ENCODE measurements around the gene UBE3D. TPM values are rescaled to one million over a fixed set of nuclear protein-coding genes. Genes with fewer than 3 reads are reported as not detected.

Gene UBE3D
- total RNA-seq, 1 experiment from 2014 or later, result 9.5 TPM

GRCh38 chr6:83092756-83093399, 27.2 kb upstream of the UBE3D start:
- CTCF ChIA-PET, result no interaction called here

GRCh38 chr6:83086751-83087150, 21.1 kb upstream of the UBE3D start:
- CTCF ChIA-PET, result no interaction called here
- Mint-ChIP-seq H3K9me3 (ENCODE audit: low read depth, unreplicated experiment) (no peaks in the 10 kb centered on the region), H3K27me3 (ENCODE audit: unreplicated experiment) (no peaks in the 10 kb centered on the region), H3K4me3 (ENCODE audit: low read depth, unreplicated experiment) (no peak overlapping the region), H3K4me1 (ENCODE audit: low read depth, unreplicated experiment) (no peaks in the 10 kb centered on the region), H3K36me3 (ENCODE audit: insufficient read depth, unreplicated experiment) (no peaks in the 10 kb centered on the region), H3K27ac (ENCODE audit: unreplicated experiment) (no peak overlapping the region)
- no peak for DNase-seq
- no TSS peak for BruUV-seq (replicated peaks)
- no peak for TF ChIP-seq CTCF (IDR thresholded peaks at IDR 0.05; ENCODE audit: unreplicated experiment)
- intact Hi-C loops (cut with micrococcal nuclease; ENCODE audit: unreplicated experiment), result no loop called here

More at GRCh38 chr6:83092756-83093399, 27.2 kb upstream of the UBE3D start:
- Mint-ChIP-seq H3K9me3 (ENCODE audit: low read depth, unreplicated experiment) (peaks cover 2% of the 10 kb centered on the region), H3K4me1 (ENCODE audit: low read depth, unreplicated experiment) (no peaks in the 10 kb centered on the region), H3K27me3 (ENCODE audit: unreplicated experiment) (no peaks in the 10 kb centered on the region), H3K36me3 (ENCODE audit: insufficient read depth, unreplicated experiment) (no peaks in the 10 kb centered on the region), H3K27ac (ENCODE audit: unreplicated experiment) (no peak overlapping the region), H3K4me3 (ENCODE audit: low read depth, unreplicated experiment) (no peak overlapping the region)
- intact Hi-C loops (cut with micrococcal nuclease; ENCODE audit: unreplicated experiment), result no loop called here
- TF ChIP-seq CTCF (IDR thresholded peaks at IDR 0.05; ENCODE audit: unreplicated experiment), result no peak
- DNase-seq, result no peak
- no TSS peak for BruUV-seq (replicated peaks)

- Mint-ChIP-seq H3K4me3 (ENCODE audit: low read depth, unreplicated experiment) (no peak overlapping the region), H3K36me3 (ENCODE audit: insufficient read depth, unreplicated experiment) (no peaks in the 10 kb centered on the region), H3K4me1 (ENCODE audit: low read depth, unreplicated experiment) (no peaks in the 10 kb centered on the region), H3K27me3 (ENCODE audit: unreplicated experiment) (no peaks in the 10 kb centered on the region), H3K27ac (ENCODE audit: unreplicated experiment) (no peak overlapping the region), H3K9me3 (ENCODE audit: low read depth, unreplicated experiment) (no peaks in the 10 kb centered on the region)
- BruUV-seq (replicated peaks), result no TSS peak
- intact Hi-C loops (cut with micrococcal nuclease; ENCODE audit: unreplicated experiment), result no loop called here
- CTCF ChIA-PET, result no interaction called here
- DNase-seq, result no peak
- no peak for TF ChIP-seq CTCF (IDR thresholded peaks at IDR 0.05; ENCODE audit: unreplicated experiment)
Measured at GRCh38 chr6:83083476-83083875, 17.8 kb upstream of the UBE3D start.

GRCh38 chr6:83073615-83074014, 8.0 kb upstream of the UBE3D start:
- CTCF ChIA-PET, result no interaction called here
- no peak for DNase-seq
- Mint-ChIP-seq H3K27ac (ENCODE audit: unreplicated experiment) (no peak overlapping the region), H3K27me3 (ENCODE audit: unreplicated experiment) (no peaks in the 10 kb centered on the region), H3K9me3 (ENCODE audit: low read depth, unreplicated experiment) (peaks cover 3% of the 10 kb centered on the region), H3K36me3 (ENCODE audit: insufficient read depth, unreplicated experiment) (peaks cover under 1% of the 10 kb centered on the region), H3K4me1 (ENCODE audit: low read depth, unreplicated experiment) (peaks cover 17% of the 10 kb centered on the region), H3K4me3 (ENCODE audit: low read depth, unreplicated experiment) (no peak overlapping the region)
- TF ChIP-seq CTCF (IDR thresholded peaks at IDR 0.05; ENCODE audit: unreplicated experiment), result no peak
- BruUV-seq (replicated peaks), result no TSS peak
- intact Hi-C loops (cut with micrococcal nuclease; ENCODE audit: unreplicated experiment), result loop anchor here (5.0 kb wide), 1 partner anchor 119 kb away; the partner anchor contains the start of genes PGM3 and RWDD2A
